GM13977 (cell line): ENCODE data around the gene WDFY2.

Experiments used
- DNase-seq: peaks from one replicate; pipeline ENCODE4 v3.0.0; 2012; ENCODE audit warnings: low spot score
- in situ Hi-C: fragments of 300-500 bp; cut with MboI; formaldehyde crosslinking; loops from one replicate; pipeline ENCODE4 v1.12.0; 2022; ENCODE audit warnings: low sequenced_read_pairs, low pct_unique_long_range_greater_than_20kb, mixed read lengths, inconsistent platforms; ENCODE audit not compliant: unreplicated experiment
- TF ChIP-seq, protein P1 (sequence below): IDR thresholded peaks from 2 replicates; pipeline ENCODE4 v1.5.1; 2012; ENCODE audit warnings: mild to moderate bottlenecking, control low read depth; ENCODE audit not compliant: insufficient read depth; ENCODE audit errors: extremely low read depth, missing control alignments

WDFY2 gene

DNA sequence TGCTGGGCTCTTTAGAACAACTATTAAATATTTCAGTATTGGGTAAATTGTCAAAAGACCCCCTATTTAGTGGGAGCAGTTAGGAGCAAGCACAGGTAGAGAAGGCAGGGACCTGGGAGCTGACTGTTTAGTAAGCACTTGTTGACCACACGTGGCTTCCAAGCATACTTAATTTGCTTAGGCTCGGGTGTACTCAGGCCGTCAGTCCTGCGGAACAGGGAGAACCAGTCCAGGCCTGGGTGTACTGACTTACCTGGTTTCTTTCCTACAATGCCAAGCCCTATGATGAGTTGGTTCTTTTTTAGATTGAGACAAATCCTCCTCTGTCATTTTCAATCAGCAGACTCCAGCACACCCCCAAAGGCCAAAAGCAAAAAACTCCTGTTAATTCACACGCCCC is 90.0 kb downstream of the WDFY2 start:
- TF ChIP-seq, protein P1, sequence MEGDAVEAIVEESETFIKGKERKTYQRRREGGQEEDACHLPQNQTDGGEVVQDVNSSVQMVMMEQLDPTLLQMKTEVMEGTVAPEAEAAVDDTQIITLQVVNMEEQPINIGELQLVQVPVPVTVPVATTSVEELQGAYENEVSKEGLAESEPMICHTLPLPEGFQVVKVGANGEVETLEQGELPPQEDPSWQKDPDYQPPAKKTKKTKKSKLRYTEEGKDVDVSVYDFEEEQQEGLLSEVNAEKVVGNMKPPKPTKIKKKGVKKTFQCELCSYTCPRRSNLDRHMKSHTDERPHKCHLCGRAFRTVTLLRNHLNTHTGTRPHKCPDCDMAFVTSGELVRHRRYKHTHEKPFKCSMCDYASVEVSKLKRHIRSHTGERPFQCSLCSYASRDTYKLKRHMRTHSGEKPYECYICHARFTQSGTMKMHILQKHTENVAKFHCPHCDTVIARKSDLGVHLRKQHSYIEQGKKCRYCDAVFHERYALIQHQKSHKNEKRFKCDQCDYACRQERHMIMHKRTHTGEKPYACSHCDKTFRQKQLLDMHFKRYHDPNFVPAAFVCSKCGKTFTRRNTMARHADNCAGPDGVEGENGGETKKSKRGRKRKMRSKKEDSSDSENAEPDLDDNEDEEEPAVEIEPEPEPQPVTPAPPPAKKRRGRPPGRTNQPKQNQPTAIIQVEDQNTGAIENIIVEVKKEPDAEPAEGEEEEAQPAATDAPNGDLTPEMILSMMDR = no peak
- in situ Hi-C loops = no loop called here

DNA sequence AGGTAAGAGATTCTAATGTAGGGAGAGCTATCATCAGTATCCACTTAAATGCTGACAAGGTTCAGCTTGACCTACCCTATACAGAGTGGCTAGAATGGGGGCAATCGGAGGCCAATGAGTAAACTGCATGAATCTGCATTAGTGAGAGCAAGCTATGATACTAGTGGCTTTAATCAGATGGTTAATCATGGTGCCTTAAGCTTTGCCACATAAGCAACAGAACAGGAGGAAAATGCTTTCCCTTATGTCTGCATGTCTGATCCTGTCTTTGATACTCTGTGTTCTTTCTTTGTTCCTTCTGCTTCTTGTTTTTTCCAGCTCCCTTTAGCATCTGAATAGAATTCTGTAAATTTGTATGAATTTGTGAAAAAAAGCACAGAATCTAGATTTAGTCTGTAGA is 91.1 kb downstream of the WDFY2 start:
- in situ Hi-C loops = no loop called here
- DNase-seq = no peak
- TF ChIP-seq, protein P1 = no peak

More for the DNA sequence above, 90.0 kb downstream of the WDFY2 start:
- no peak for DNase-seq

DNA sequence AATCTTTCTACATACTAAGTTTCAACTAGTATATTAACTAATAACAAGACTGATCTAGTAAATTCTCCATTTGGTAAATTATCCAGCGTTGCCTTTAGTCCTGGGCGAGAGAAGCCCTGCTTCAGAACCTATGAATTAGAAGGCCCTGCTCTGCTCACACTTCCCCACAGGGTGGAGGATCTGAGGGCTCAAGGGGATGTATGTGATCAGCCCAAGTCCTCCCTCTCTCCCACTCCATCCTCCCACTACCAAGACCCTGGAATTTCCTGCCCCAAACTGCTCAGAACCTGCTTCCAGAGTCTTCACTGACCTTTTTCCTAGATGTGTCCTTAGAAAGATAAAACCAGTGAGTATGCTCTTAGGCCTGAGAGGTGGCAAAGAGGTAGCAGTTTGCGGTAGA is 91.6 kb downstream of the WDFY2 start:
- TF ChIP-seq, protein P1 = no peak

DNA sequence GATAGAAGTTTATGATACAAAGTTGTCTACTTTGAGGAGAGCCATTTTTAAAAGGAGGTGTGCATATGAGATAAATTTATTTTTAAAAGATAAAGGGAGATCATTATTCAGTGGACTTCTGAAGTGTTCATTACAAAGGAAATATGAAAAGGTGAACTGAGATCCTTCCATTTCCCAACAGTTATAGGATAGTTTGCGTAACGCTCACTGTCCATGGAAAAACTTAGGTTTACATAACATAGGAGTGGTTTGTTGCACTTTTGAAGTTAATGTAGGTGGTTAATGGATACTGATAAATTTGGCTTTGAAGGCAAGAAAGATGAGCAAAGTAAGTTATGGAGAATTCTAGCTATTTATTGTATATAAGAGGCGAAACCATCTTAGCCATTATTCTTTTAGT is 92.5 kb downstream of the WDFY2 start:
- no peak for DNase-seq
- TF ChIP-seq, protein P1 = no peak
- in situ Hi-C loops = no loop called here

More for the DNA sequence above, 91.6 kb downstream of the WDFY2 start:
- DNase-seq = no peak
- in situ Hi-C loops = no loop called here

DNA sequence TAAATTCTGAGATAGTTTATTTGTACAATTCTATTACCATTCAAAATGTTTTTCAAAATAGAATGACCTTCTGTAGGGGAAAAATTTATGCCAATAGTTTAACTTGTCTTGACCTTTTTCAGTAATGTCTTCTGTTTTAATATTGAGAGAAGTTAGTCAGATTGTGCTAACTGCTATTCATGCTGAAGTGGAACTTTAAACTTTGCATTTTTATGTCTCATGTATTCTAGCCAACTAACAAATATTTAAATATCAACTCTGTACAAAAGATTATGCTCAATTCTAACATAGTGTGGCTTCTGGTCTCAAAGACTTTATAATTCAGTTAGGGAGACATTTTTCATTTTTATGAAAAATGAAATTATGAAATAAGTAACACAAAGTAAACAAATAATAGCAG is 94.2 kb downstream of the WDFY2 start:
- in situ Hi-C loops = no loop called here
- TF ChIP-seq, protein P1 = no peak
- DNase-seq = no peak

DNA sequence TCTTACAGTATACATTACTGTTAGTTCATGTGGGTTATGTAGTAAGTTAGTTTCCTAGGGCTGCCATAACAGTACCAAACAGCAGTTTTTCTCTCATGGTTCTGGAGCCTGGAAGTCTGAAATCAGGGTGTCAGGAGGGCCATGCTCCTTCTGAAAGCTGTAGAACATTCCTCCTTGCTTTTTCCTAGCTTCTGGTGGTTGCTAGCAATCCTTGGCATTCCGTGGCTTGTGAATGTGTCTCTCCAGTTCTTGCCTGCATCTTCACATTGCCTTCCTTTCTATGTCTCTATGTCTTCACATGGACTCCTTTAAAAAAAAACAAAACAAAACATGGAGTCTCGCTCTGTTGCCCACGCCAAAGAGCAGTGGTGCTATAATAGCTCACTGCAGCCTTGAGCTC is 95.4 kb downstream of the WDFY2 start:
- TF ChIP-seq, protein P1 = no peak
- in situ Hi-C loops = no loop called here
- no peak for DNase-seq
